Measurements from ENCODE around the gene ETFB. TPM values are rescaled to one million over a fixed set of nuclear protein-coding genes. Genes with fewer than 3 reads are reported as not detected.

Gene ETFB
- total and polyA plus RNA-seq, 9 of the 15 experiments (the other 6 are each of a cell fraction or from before 2014, with no cell fraction given), result 18.1 to 143 (median 96.1) TPM

GRCh38 chr19:51339687-51340656 is 26.2 kb downstream of the ETFB start (continued):
- TF ChIP-seq PBX2 (CRISPR knock-in tag; IDR thresholded peaks at IDR 0.05; ENCODE audit: low read depth), result no peak
- peak; percentile 73 for TF ChIP-seq PBX2 (tag; conservative IDR thresholded peaks at IDR 0.05; ENCODE audit: low read depth)
- peak; percentile 89 for TF ChIP-seq RBFOX2 (IDR thresholded peaks at IDR 0.05; ENCODE audit: low read depth, low read length)
- no peak for TF ChIP-seq LEF1 (IDR thresholded peaks at IDR 0.05)
- no peak for TF ChIP-seq XRCC5 (IDR thresholded peaks at IDR 0.05; ENCODE audit: low read depth, low read length)
- TF ChIP-seq ZNF511 (CRISPR knock-in tag; IDR thresholded peaks at IDR 0.05), result peak; percentile 96
- TF ChIP-seq SMAD4 (CRISPR knock-in tag; conservative IDR thresholded peaks at IDR 0.05), result peak; percentile 87
- TF ChIP-seq DDX20 (tag; IDR thresholded peaks at IDR 0.05; ENCODE audit: low read depth), result no peak
- no peak for TF ChIP-seq BCLAF1 (IDR thresholded peaks at IDR 0.05; ENCODE audit: borderline replicate concordance in 1 of 2, control insufficient read depth in 1 of 2, low read depth in 2 of 2, low read length in 1 of 2)
- TF ChIP-seq ZMIZ1 (IDR thresholded peaks at IDR 0.05; ENCODE audit: low read depth in 2 of 2, low read length in 2 of 2), result no peak
- 0 out of 2 replicates have a peak, but pooled peaks have one; percentile 50 for TF ChIP-seq ZBTB9 (CRISPR knock-in tag; IDR thresholded peaks at IDR 0.05)

All from K562 (cell line).